Measurements from ENCODE around the gene C12orf57. TPM values are rescaled to one million over a fixed set of nuclear protein-coding genes. Genes with fewer than 3 reads are reported as not detected.

C12orf57 gene
- total and polyA plus RNA-seq, 2 of the 13 experiments (the other 11 are each of a cell fraction or from before 2014, with no cell fraction given) = 84.0 to 287 TPM

DNA sequence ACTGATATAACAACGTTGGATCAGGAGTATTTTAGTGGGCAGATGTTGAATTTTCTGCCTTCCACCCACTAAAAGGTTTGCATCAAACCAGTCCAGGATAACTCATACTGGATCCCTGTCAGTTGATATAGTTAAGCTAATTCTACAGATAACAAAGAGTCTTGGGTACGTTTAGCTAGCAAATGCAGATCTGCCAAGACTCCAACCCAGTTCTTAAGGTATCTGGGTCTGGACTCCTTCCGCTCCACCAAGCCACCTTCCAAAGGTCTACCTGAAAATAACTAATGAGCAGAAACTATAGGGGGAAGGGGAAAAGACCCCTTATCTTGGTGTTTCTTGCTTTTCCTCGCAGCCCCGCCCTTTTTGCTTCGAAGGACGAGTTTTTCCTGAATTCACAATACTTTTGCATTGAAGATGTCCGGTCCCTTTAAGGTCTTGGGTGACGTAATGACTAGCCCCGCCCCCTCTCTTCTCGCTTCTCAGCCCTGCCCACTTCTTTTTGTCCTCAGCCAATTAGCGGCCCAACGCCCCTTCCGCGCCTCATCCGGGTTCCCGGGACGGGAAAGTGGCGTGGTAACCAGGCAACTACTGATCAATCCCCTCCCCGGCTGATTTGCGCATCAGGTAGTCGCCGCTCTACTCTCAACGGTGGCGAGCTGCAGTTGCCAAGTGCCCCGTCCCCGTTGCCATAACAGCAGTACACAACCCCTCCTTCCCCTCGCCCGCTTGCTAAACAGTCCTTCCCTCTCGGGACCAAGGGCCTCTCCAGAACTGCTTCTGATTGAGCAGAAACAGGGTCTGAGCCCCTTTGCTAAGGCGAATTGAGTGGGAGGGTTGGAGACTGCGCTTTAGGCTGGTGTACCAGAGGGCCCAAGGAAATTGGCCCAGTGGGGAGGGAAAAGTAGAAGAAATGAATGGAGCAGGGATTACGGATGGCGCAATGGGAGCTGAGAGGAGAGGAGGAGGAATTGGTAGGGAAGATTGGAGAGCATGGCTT lies 39.2 kb upstream of the C12orf57 start, which contains the start of gene LRRC23 (continued):
- TF ChIP-seq, protein P1, sequence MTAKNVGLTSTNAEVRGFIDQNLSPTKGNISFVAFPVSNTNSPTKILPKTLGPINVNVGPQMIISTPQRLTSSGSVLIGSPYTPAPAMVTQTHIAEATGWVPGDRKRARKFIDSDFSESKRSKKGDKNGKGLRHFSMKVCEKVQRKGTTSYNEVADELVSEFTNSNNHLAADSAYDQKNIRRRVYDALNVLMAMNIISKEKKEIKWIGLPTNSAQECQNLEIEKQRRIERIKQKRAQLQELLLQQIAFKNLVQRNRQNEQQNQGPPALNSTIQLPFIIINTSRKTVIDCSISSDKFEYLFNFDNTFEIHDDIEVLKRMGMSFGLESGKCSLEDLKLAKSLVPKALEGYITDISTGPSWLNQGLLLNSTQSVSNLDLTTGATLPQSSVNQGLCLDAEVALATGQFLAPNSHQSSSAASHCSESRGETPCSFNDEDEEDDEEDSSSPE (CRISPR knock-in tag; IDR thresholded peaks at IDR 0.05) = no peak
- TF ChIP-seq STAT5B (CRISPR knock-in tag; IDR thresholded peaks at IDR 0.05) = no peak
- no peak for TF ChIP-seq FIP1L1 (IDR thresholded peaks at IDR 0.05; ENCODE audit: borderline replicate concordance, insufficient read depth, low read depth, low read length)
- no peak for TF ChIP-seq ZNF180 (CRISPR knock-in tag; IDR thresholded peaks at IDR 0.05; ENCODE audit: borderline replicate concordance, low read depth)
- TF ChIP-seq ZNF644 (CRISPR knock-in tag; IDR thresholded peaks at IDR 0.05; ENCODE audit: low read depth) = no peak
- TF ChIP-seq SAP130 (CRISPR knock-in tag; IDR thresholded peaks at IDR 0.05; ENCODE audit: low read depth) = peak; percentile 95
- TF ChIP-seq, protein P2, sequence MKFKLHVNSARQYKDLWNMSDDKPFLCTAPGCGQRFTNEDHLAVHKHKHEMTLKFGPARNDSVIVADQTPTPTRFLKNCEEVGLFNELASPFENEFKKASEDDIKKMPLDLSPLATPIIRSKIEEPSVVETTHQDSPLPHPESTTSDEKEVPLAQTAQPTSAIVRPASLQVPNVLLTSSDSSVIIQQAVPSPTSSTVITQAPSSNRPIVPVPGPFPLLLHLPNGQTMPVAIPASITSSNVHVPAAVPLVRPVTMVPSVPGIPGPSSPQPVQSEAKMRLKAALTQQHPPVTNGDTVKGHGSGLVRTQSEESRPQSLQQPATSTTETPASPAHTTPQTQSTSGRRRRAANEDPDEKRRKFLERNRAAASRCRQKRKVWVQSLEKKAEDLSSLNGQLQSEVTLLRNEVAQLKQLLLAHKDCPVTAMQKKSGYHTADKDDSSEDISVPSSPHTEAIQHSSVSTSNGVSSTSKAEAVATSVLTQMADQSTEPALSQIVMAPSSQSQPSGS (CRISPR knock-in tag; IDR thresholded peaks at IDR 0.05) = peak; percentile 94
- TF ChIP-seq, protein P3, sequence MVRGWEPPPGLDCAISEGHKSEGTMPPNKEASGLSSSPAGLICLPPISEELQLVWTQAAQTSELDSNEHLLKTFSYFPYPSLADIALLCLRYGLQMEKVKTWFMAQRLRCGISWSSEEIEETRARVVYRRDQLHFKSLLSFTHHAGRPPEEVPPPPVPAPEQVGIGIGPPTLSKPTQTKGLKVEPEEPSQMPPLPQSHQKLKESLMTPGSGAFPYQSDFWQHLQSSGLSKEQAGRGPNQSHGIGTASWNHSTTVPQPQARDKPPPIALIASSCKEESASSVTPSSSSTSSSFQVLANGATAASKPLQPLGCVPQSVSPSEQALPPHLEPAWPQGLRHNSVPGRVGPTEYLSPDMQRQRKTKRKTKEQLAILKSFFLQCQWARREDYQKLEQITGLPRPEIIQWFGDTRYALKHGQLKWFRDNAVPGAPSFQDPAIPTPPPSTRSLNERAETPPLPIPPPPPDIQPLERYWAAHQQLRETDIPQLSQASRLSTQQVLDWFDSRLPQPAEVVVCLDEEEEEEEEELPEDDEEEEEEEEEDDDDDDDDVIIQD (CRISPR knock-in tag; IDR thresholded peaks at IDR 0.05; ENCODE audit: low read depth) = 0 out of 2 replicates have a peak, but pooled peaks have one; percentile 26
- TF ChIP-seq ONECUT2 (CRISPR knock-in tag; IDR thresholded peaks at IDR 0.05) = no peak
- TF ChIP-seq POLR2A (IDR thresholded peaks at IDR 0.05; ENCODE audit: insufficient read depth in 1 of 2, low read depth in 2 of 2, low read length in 2 of 2) = peak in 1 of 2 experiments; percentile 64; a peak in 2 of 4 replicates
- TF ChIP-seq, protein P4, sequence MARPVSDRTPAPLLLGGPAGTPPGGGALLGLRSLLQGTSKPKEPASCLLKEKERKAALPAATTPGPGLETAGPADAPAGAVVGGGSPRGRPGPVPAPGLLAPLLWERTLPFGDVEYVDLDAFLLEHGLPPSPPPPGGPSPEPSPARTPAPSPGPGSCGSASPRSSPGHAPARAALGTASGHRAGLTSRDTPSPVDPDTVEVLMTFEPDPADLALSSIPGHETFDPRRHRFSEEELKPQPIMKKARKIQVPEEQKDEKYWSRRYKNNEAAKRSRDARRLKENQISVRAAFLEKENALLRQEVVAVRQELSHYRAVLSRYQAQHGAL (CRISPR knock-in tag; IDR thresholded peaks at IDR 0.05; ENCODE audit: not compliant biosample characterization) = no peak
- no peak for TF ChIP-seq ELF3 (CRISPR knock-in tag; IDR thresholded peaks at IDR 0.05)
- TF ChIP-seq, protein P5, sequence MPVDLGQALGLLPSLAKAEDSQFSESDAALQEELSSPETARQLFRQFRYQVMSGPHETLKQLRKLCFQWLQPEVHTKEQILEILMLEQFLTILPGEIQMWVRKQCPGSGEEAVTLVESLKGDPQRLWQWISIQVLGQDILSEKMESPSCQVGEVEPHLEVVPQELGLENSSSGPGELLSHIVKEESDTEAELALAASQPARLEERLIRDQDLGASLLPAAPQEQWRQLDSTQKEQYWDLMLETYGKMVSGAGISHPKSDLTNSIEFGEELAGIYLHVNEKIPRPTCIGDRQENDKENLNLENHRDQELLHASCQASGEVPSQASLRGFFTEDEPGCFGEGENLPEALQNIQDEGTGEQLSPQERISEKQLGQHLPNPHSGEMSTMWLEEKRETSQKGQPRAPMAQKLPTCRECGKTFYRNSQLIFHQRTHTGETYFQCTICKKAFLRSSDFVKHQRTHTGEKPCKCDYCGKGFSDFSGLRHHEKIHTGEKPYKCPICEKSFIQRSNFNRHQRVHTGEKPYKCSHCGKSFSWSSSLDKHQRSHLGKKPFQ (CRISPR knock-in tag; IDR thresholded peaks at IDR 0.05; ENCODE audit: insufficient replicate concordance) = peak; percentile 53
- no peak for TF ChIP-seq AHR (CRISPR knock-in tag; IDR thresholded peaks at IDR 0.05)
- TF ChIP-seq, protein P6, sequence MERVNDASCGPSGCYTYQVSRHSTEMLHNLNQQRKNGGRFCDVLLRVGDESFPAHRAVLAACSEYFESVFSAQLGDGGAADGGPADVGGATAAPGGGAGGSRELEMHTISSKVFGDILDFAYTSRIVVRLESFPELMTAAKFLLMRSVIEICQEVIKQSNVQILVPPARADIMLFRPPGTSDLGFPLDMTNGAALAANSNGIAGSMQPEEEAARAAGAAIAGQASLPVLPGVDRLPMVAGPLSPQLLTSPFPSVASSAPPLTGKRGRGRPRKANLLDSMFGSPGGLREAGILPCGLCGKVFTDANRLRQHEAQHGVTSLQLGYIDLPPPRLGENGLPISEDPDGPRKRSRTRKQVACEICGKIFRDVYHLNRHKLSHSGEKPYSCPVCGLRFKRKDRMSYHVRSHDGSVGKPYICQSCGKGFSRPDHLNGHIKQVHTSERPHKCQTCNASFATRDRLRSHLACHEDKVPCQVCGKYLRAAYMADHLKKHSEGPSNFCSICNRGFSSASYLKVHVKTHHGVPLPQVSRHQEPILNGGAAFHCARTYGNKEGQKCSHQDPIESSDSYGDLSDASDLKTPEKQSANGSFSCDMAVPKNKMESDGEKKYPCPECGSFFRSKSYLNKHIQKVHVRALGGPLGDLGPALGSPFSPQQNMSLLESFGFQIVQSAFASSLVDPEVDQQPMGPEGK (CRISPR knock-in tag; IDR thresholded peaks at IDR 0.05) = 0 out of 2 replicates have a peak, but pooled peaks have one; percentile 9
- peak; percentile 46; the same call in 1 of the 2 replicates for TF ChIP-seq ZFY (CRISPR knock-in tag; IDR thresholded peaks at IDR 0.05)
- peak; percentile 81; the same call in 1 of the 2 replicates for TF ChIP-seq YEATS2 (CRISPR knock-in tag; IDR thresholded peaks at IDR 0.05; ENCODE audit: borderline replicate concordance)
- no peak for TF ChIP-seq ZBTB8A (CRISPR knock-in tag; IDR thresholded peaks at IDR 0.05; ENCODE audit: borderline replicate concordance, low read depth)
- TF ChIP-seq CHD4 (IDR thresholded peaks at IDR 0.05; ENCODE audit: borderline replicate concordance, low read length) = no peak
- peak; percentile 77 for TF ChIP-seq SALL1 (CRISPR knock-in tag; IDR thresholded peaks at IDR 0.05)
